H1 (cell line): Measurements from ENCODE around the gene UBE2E1. TPM values are rescaled to one million over a fixed set of nuclear protein-coding genes. Genes with fewer than 3 reads are reported as not detected.

ENCODE experiments used
- CTCF ChIA-PET: fragments of 300-600 bp; sonication (Branson Sonifier 250); formaldehyde crosslinking; loops from one replicate; lab custom pipeline; 2021; ENCODE audit not compliant: partially characterized antibody; lab: Charles Lee
- POLR2A ChIA-PET: fragments of 300-600 bp; sonication (Branson Sonifier 250); formaldehyde crosslinking; loops from one replicate; lab custom pipeline; 2021; ENCODE audit warnings: inconsistent platforms; ENCODE audit not compliant: partially characterized antibody; lab: Charles Lee
- DNase-seq, 2 experiments: peaks; one replicate each; pipeline versions ENCODE4 v3.0.0 to v3.0.0-alpha.2; 2010 to 2022; ENCODE audit warnings: low spot score in 2 of 2, low read depth in 1 of 2, mixed read lengths in 1 of 2
- FAIRE-seq: peaks from 2 replicates; lab custom pipeline; 2011; peaks lifted over from hg19 to GRCh38; lab: Jason Lieb, UNC
- H2AFZ ChIP-seq: 2 replicates; pipeline ENCODE4 v1.8.1; 2012; ENCODE audit warnings: low read length, inconsistent platforms
- H2AK5ac ChIP-seq: 2 replicates; pipeline ENCODE4 v1.6.1; 2013; ENCODE audit warnings: low read depth, low read length
- H2BK120ac ChIP-seq: replicated peaks from 2 replicates; pipeline ENCODE3; 2013; ENCODE audit warnings: low read depth, low read length, inconsistent platforms
- H2BK12ac ChIP-seq: 2 replicates; pipeline ENCODE4 v1.6.1; 2013; ENCODE audit warnings: low read depth, low read length
- H2BK15ac ChIP-seq: 2 replicates; pipeline ENCODE4 v1.6.1; 2013; ENCODE audit warnings: low read length
- H2BK20ac ChIP-seq: 2 replicates; pipeline ENCODE4 v1.6.1; 2013; ENCODE audit warnings: low read length
- H2BK5ac ChIP-seq: 2 replicates; pipeline ENCODE4 v1.6.1; 2013; ENCODE audit warnings: low read depth, low read length
- H3K14ac ChIP-seq: 2 replicates; pipeline ENCODE4 v1.6.1; 2013; ENCODE audit warnings: inconsistent platforms; ENCODE audit not compliant: insufficient read length
- H3K18ac ChIP-seq: 2 replicates; pipeline ENCODE4 v1.6.1; 2013; ENCODE audit warnings: low read length; ENCODE audit errors: extremely low read depth
- H3K23ac ChIP-seq: 2 replicates; pipeline ENCODE4 v1.6.1; 2013; ENCODE audit warnings: inconsistent platforms; ENCODE audit not compliant: insufficient read length
- H3K23me2 ChIP-seq: 2 replicates; pipeline ENCODE4 v1.6.1; 2013; ENCODE audit warnings: low read depth, low read length
- H3K27ac ChIP-seq: 2 replicates; pipeline ENCODE4 v1.6.1; 2011; ENCODE audit warnings: low read depth, low read length, inconsistent platforms
- H3K27me3 ChIP-seq, 4 experiments: replicated peaks in 1 of 4; 1 replicate in 1 of 4; 2 replicates in 3 of 4; pipeline versions ENCODE4 v1.6.1 to v1.8.1; 2011 to 2013; ENCODE audit warnings: low read length in 3 of 4, mild to moderate bottlenecking in 3 of 4, inconsistent platforms in 2 of 4, mixed read lengths in 2 of 4, moderate library complexity in 1 of 4; ENCODE audit not compliant: control insufficient read depth in 3 of 4, insufficient read depth in 3 of 4; ENCODE audit errors: extremely low read depth in 1 of 4
- H3K36me3 ChIP-seq, 4 experiments: 2 replicates each; pipeline versions ENCODE4 v1.6.1 to v1.8.1; 2011 to 2013; ENCODE audit warnings: mild to moderate bottlenecking in 4 of 4, low read length in 3 of 4, moderate library complexity in 2 of 4, control low read depth in 1 of 4, inconsistent platforms in 1 of 4; ENCODE audit not compliant: insufficient read depth in 4 of 4, control insufficient read depth in 2 of 4
- H3K4ac ChIP-seq: replicated peaks from 2 replicates; pipeline ENCODE3; 2013; ENCODE audit warnings: low read length, low read depth, mixed read lengths, inconsistent platforms; ENCODE audit not compliant: insufficient read length
- H3K4me1 ChIP-seq, 4 experiments: replicated peaks in 1 of 4; 1 replicate in 1 of 4; 2 replicates in 3 of 4; pipeline versions ENCODE4 v1.6.1 to v1.8.1; 2011 to 2013; ENCODE audit warnings: low read length in 3 of 4, inconsistent platforms in 2 of 4, mixed read lengths in 1 of 4; ENCODE audit not compliant: insufficient read depth in 4 of 4, control insufficient read depth in 3 of 4
- H3K4me2 ChIP-seq, 2 experiments: 2 replicates each; pipeline versions ENCODE4 v1.6.1 to v1.8.1; 2011 to 2013; ENCODE audit warnings: low read depth in 2 of 2, low read length in 2 of 2, control low read depth in 1 of 2, inconsistent platforms in 1 of 2, mild to moderate bottlenecking in 1 of 2; ENCODE audit not compliant: insufficient read depth in 1 of 2
- H3K4me3 ChIP-seq, 4 experiments: fragments of 200-600, 300-600 bp in 1 of 4; sonication (generic), shearing (Covaris generic), sonication (Bioruptor Twin) in 1 of 4; 2 replicates each; pipeline versions ENCODE4 v1.5.1 to v1.8.1; 2011 to 2016; ENCODE audit warnings: low read length in 4 of 4, low read depth in 3 of 4, control low read depth in 2 of 4, inconsistent platforms in 2 of 4, mild to moderate bottlenecking in 2 of 4, mixed read lengths in 1 of 4, moderate library complexity in 1 of 4; ENCODE audit not compliant: insufficient read depth in 2 of 4; ENCODE audit errors: extremely low read depth in 1 of 4
- H3K56ac ChIP-seq: replicated peaks from 2 replicates; pipeline ENCODE3; 2013; ENCODE audit warnings: low read depth, mild to moderate bottlenecking, mixed read lengths, low read length, inconsistent platforms; ENCODE audit not compliant: insufficient read length
- H3K79me1 ChIP-seq: 2 replicates; pipeline ENCODE4 v1.6.1; 2013; ENCODE audit warnings: low read depth, low read length, control low read depth
- H3K79me2 ChIP-seq, 2 experiments: 2 replicates each; pipeline versions ENCODE4 v1.6.1 to v1.8.1; 2012 to 2013; ENCODE audit warnings: low read length in 2 of 2, mild to moderate bottlenecking in 2 of 2, inconsistent platforms in 1 of 2; ENCODE audit not compliant: insufficient read depth in 2 of 2, control insufficient read depth in 1 of 2
- H3K9ac ChIP-seq, 4 experiments: replicated peaks in 1 of 4; 1 replicate in 1 of 4; 2 replicates in 3 of 4; pipeline versions ENCODE4 v1.6.1 to v1.8.1; 2011 to 2013; ENCODE audit warnings: low read depth in 3 of 4, low read length in 3 of 4, control low read depth in 2 of 4, mild to moderate bottlenecking in 2 of 4, moderate library complexity in 2 of 4, inconsistent platforms in 1 of 4; ENCODE audit errors: extremely low read depth in 1 of 4
- H3K9me3 ChIP-seq, 2 experiments: 2 replicates each; pipeline versions ENCODE4 v1.6.1 to v1.8.1; 2012 to 2013; ENCODE audit warnings: mild to moderate bottlenecking in 2 of 2, moderate library complexity in 2 of 2, control low read depth in 1 of 2, inconsistent platforms in 1 of 2, low read depth in 1 of 2, low read length in 1 of 2, mixed read lengths in 1 of 2; ENCODE audit not compliant: insufficient read depth in 2 of 2
- H4K20me1 ChIP-seq, 2 experiments: replicated peaks in 1 of 2; 2 replicates each; pipeline versions ENCODE3 to v1.8.1; 2011 to 2013; ENCODE audit warnings: inconsistent platforms in 2 of 2, low read length in 2 of 2, mild to moderate bottlenecking in 1 of 2; ENCODE audit not compliant: insufficient read depth in 2 of 2, control insufficient read depth in 1 of 2
- H4K5ac ChIP-seq: 2 replicates; pipeline ENCODE4 v1.6.1; 2013; ENCODE audit warnings: low read length, low read depth, mixed read lengths, inconsistent platforms; ENCODE audit not compliant: insufficient read length
- H4K8ac ChIP-seq: 2 replicates; pipeline ENCODE4 v1.8.0; 2013; ENCODE audit warnings: mild to moderate bottlenecking, moderate library complexity, low read length, inconsistent platforms; ENCODE audit not compliant: insufficient read depth; ENCODE audit errors: extremely low read depth
- H4K91ac ChIP-seq: replicated peaks from 2 replicates; pipeline ENCODE3; 2013; ENCODE audit warnings: low read length, mixed read lengths, inconsistent platforms; ENCODE audit not compliant: insufficient read length
- ATF3 ChIP-seq: IDR thresholded peaks from 2 replicates; pipeline ENCODE4 v1.6.1; 2011; ENCODE audit warnings: low read depth, mild to moderate bottlenecking, low read length; ENCODE audit not compliant: insufficient read depth
- BRCA1 ChIP-seq: IDR thresholded peaks from 2 replicates; pipeline ENCODE4 v1.6.1; 2012; ENCODE audit warnings: low read depth, low read length, improper control_type of control experiment
- FOSL1 ChIP-seq: IDR thresholded peaks from 2 replicates; pipeline ENCODE4 v1.6.1; 2011; ENCODE audit warnings: mild to moderate bottlenecking, low read depth, low read length, moderate library complexity; ENCODE audit not compliant: insufficient read depth
- HDAC2 ChIP-seq, 2 experiments: fragments of 300-600 bp in 1 of 2; sonication (generic) in 1 of 2; IDR thresholded peaks; 2 replicates each; pipeline ENCODE4 v1.6.1; 2011 to 2012; ENCODE audit warnings: low read depth in 2 of 2, low read length in 2 of 2, mild to moderate bottlenecking in 2 of 2, moderate library complexity in 2 of 2, borderline replicate concordance in 1 of 2, inconsistent platforms in 1 of 2
- KDM1A ChIP-seq: fragments of 200-600, 300-600 bp; sonication (generic); IDR thresholded peaks from 2 replicates; pipeline ENCODE4 v1.7.1; 2016; ENCODE audit warnings: mild to moderate bottlenecking, low read length, borderline replicate concordance
- RAD21 ChIP-seq, 2 experiments: IDR thresholded peaks in 1 of 2; conservative IDR thresholded peaks in 1 of 2; 2 replicates each; pipeline ENCODE4 v1.6.1; 2011; ENCODE audit warnings: low read depth in 2 of 2, low read length in 2 of 2, improper control_type of control experiment in 1 of 2, inconsistent platforms in 1 of 2, mild to moderate bottlenecking in 1 of 2, moderate library complexity in 1 of 2
- SIX5 ChIP-seq: IDR thresholded peaks from 2 replicates; pipeline ENCODE4 v1.6.1; 2011; ENCODE audit warnings: mild to moderate bottlenecking, low read depth, low read length
- SP4 ChIP-seq: IDR thresholded peaks from 2 replicates; pipeline ENCODE4 v1.6.1; 2012; ENCODE audit warnings: low read length, inconsistent platforms
- YY1 ChIP-seq: IDR thresholded peaks from 2 replicates; pipeline ENCODE4 v1.6.1; 2011; ENCODE audit warnings: low read depth, mild to moderate bottlenecking, low read length
- WGBS, 2 experiments: shearing (Covaris generic) in 1 of 2; methylation state at CpG; one replicate each; pipeline versions ENCODE4 v1.1.6 to v1.1.7; 2013 to 2015; ENCODE audit warnings: low lambda C conversion rate in 2 of 2, mixed read lengths in 2 of 2, inconsistent platforms in 1 of 2, low coverage in 1 of 2, missing lambda C conversion rate in 1 of 2; ENCODE audit not compliant: insufficient replicate concordance in 2 of 2, insufficient coverage in 1 of 2, insufficient read length in 1 of 2; ENCODE audit errors: extremely low coverage in 1 of 2, missing lambda C conversion rate in 1 of 2; 5-methylcytosine and 5-hydroxymethylcytosine counted together
- polyA plus RNA-seq, 7 experiments: library from polyadenylated mRNA; depleted of rRNA in 3 of 7; stranded (reverse) in 5 of 7; unstranded in 2 of 7; fragments of >200 nt in 5 of 7; fragments of 200-250 nt in 2 of 7; gene quantifications; 1 replicate in 5 of 7; 2 replicates in 1 of 7; 4 replicates in 1 of 7; pipeline versions ENCODE4 v1.2.1 to v1.2.3, GENCODE V29; 2011 to 2013; ENCODE audit warnings: missing spikeins in 2 of 7, mixed read lengths in 2 of 7
- total RNA-seq: library from RNA; stranded (reverse); fragmentation: NEBNext Ultra II Directional; extraction: Animal tissue kit (Norgen Biotek cat#: 25700); gene quantifications from 2 replicates; pipeline ENCODE4 v1.2.1, GENCODE V29; 2021
- TF ChIP-seq, protein P1 (sequence below), 3 experiments: IDR thresholded peaks; 1 replicate in 2 of 3; 2 replicates in 1 of 3; pipeline versions ENCODE4 v1.5.1 to v1.6.1; 2011; ENCODE audit warnings: low read length in 3 of 3, mild to moderate bottlenecking in 3 of 3, inconsistent platforms in 2 of 3, low read depth in 1 of 3, moderate library complexity in 1 of 3; ENCODE audit not compliant: insufficient read depth in 1 of 3; ENCODE audit errors: control extremely low read depth in 1 of 3

Gene UBE2E1
- total and polyA plus RNA-seq, 2 of the 8 experiments (the other 6 are each of a cell fraction or from before 2014, with no cell fraction given): 109 to 141 TPM

DNA sequence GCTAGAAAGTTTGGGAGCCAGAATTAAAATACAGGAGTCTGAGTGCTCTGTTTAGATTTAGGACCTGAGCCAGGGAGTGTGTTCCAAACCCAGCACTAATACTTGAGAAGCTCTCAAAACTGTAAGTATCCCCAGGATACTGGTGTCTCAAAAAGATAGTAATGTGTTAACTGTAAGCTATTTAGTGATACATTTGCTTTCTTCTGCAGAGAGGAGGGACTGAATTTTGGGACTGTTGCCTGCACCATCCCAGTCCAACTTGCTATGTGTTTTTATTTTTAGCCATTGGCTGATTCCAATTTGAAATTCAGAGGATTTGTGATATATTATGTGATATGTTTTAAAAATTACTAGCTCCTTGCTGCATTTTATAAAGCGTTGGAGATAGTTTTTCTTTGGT lies 31.5 kb downstream of the UBE2E1 start:
- no peak overlapping the region for H3K56ac ChIP-seq
- H2BK120ac ChIP-seq: no peak overlapping the region
- ChIA-PET POLR2A (interaction anchor here (0.8 to 4.1 kb wide), 5 partner anchors 12 to 227 kb away, joined by 3 to 16 read pairs (median 3); partner anchors contain the start of genes NKIRAS1 and RPL15), CTCF (interaction anchor here (1.0 to 3.7 kb wide), 8 partner anchors 9 to 188 kb away, joined by 3 to 11 read pairs (median 4); no protein-coding TSS in a partner anchor)
- no peak for DNase-seq
- peaks cover 0 to 94% of the 10 kb centered on the region in 2 experiments; a peak in 3 of 4 replicates for H3K79me2 ChIP-seq
- H3K23ac ChIP-seq: no peak overlapping the region
- no peak overlapping the region for H2BK5ac ChIP-seq
- H3K9ac ChIP-seq: no peak overlapping the region
- no peak overlapping the region for H4K5ac ChIP-seq
- H4K8ac ChIP-seq: no peak overlapping the region
- no peak overlapping the region for H3K4me2 ChIP-seq
- H2BK20ac ChIP-seq: no peak overlapping the region
- no peak overlapping the region for H3K4me3 ChIP-seq
- no peak overlapping the region for H2BK12ac ChIP-seq
- H2AFZ ChIP-seq: no peak overlapping the region
- H3K9me3 ChIP-seq: no peaks in the 10 kb centered on the region
- H3K36me3 ChIP-seq: no peaks in the 10 kb centered on the region
- no peak overlapping the region for H2AK5ac ChIP-seq
- H3K27me3 ChIP-seq: no peaks in the 10 kb centered on the region
- peaks cover 4% of the 10 kb centered on the region for H3K79me1 ChIP-seq
- WGBS, 2 experiments: 94% methylated on average over 1 of the region's 1 CpG; no CpG with 5 or more reads in 1 of the 2 experiments
- H3K18ac ChIP-seq: no peak overlapping the region
- peaks cover 5 to 13% of the 10 kb centered on the region in 2 experiments for H4K20me1 ChIP-seq
- no peak for FAIRE-seq
- H3K4me1 ChIP-seq: peaks cover 0 to 4% (median 0%) of the 10 kb centered on the region in 4 experiments; a peak in 2 of 7 replicates
- no peak overlapping the region for H3K27ac ChIP-seq
- no peak overlapping the region for H3K4ac ChIP-seq
- no peaks in the 10 kb centered on the region; the same call in 1 of the 2 replicates for H3K23me2 ChIP-seq
- no peak overlapping the region for H4K91ac ChIP-seq
- no peak overlapping the region for H2BK15ac ChIP-seq
- no peak overlapping the region for H3K14ac ChIP-seq
- TF ChIP-seq ATF3 (no peak), BRCA1 (no peak), FOSL1 (no peak), YY1 (no peak), HDAC2 (IDR thresholded peaks at IDR 0.05; ENCODE audit: borderline replicate concordance in 1 of 2, low read depth in 2 of 2, low read length in 2 of 2) (no peak), KDM1A (no peak), RAD21 (IDR thresholded peaks at IDR 0.05 in 1 of 2, conservative IDR thresholded peaks at IDR 0.05 in 1 of 2; ENCODE audit: low read depth in 2 of 2, low read length in 2 of 2) (no peak), SP4 (no peak), SIX5 (no peak)
- TF ChIP-seq, protein P1, sequence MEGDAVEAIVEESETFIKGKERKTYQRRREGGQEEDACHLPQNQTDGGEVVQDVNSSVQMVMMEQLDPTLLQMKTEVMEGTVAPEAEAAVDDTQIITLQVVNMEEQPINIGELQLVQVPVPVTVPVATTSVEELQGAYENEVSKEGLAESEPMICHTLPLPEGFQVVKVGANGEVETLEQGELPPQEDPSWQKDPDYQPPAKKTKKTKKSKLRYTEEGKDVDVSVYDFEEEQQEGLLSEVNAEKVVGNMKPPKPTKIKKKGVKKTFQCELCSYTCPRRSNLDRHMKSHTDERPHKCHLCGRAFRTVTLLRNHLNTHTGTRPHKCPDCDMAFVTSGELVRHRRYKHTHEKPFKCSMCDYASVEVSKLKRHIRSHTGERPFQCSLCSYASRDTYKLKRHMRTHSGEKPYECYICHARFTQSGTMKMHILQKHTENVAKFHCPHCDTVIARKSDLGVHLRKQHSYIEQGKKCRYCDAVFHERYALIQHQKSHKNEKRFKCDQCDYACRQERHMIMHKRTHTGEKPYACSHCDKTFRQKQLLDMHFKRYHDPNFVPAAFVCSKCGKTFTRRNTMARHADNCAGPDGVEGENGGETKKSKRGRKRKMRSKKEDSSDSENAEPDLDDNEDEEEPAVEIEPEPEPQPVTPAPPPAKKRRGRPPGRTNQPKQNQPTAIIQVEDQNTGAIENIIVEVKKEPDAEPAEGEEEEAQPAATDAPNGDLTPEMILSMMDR (IDR thresholded peaks at IDR 0.05; ENCODE audit: control extremely low read depth in 1 of 3, insufficient read depth in 1 of 3, low read depth in 1 of 3, low read length in 3 of 3): no peak
